ENCODE data around the gene NUDT19.

GRCh38 chr19:32691291-32691951, at the start of gene NUDT19:
- TF ChIP-seq CTCF (IDR thresholded peaks at IDR 0.05), result no peak
- TF ChIP-seq ZFX (IDR thresholded peaks at IDR 0.05; ENCODE audit: borderline replicate concordance), result no peak
